Astrocyte (in vitro differentiated cells and primary cell): ENCODE results near the gene PCDHA5.

ENCODE experiments used
- EZH2 ChIP-seq: IDR thresholded peaks from 2 replicates; pipeline ENCODE4 v1.6.1; 2012; ENCODE audit warnings: mild to moderate bottlenecking, low read length, inconsistent platforms; ENCODE audit not compliant: insufficient read depth
- TF ChIP-seq, protein P1 (sequence below): IDR thresholded peaks from 2 replicates; pipeline ENCODE4 v1.5.1; 2011; ENCODE audit warnings: low read depth, mild to moderate bottlenecking, inconsistent platforms, low read length, moderate library complexity; ENCODE audit not compliant: insufficient read depth

DNA sequence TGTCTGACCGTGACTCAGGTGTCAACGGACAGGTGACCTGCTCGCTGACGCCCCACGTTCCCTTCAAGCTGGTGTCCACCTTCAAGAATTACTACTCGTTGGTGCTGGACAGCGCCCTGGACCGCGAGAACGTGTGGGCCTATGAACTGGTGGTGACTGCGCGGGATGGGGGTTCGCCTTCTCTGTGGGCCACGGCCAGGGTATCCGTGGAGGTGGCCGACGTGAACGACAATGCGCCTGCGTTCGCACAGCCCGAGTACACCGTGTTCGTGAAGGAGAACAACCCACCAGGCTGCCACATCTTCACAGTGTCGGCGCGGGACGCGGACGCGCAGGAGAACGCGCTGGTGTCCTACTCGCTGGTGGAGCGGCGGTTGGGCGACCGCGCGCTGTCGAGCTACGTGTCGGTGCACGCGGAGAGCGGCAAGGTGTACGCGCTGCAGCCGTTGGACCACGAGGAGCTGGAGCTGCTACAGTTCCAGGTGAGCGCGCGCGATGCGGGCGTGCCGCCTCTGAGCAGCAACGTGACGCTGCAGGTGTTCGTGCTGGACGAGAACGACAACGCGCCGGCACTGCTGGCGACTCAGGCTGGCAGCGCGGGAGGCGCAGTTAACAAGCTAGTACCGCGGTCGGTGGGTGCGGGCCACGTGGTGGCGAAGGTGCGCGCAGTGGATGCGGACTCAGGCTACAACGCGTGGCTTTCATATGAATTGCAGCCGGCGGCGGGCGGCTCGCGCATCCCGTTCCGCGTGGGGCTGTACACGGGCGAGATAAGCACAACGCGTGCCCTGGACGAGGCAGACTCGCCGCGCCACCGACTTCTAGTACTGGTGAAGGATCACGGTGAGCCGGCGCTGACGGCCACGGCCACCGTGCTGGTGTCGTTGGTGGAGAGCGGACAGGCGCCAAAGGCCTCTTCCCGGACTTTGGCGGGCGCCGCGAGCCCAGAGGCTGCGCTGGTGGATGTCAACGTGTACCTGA is 49.1 kb downstream of the PCDHA5 start:
- TF ChIP-seq, protein P1, sequence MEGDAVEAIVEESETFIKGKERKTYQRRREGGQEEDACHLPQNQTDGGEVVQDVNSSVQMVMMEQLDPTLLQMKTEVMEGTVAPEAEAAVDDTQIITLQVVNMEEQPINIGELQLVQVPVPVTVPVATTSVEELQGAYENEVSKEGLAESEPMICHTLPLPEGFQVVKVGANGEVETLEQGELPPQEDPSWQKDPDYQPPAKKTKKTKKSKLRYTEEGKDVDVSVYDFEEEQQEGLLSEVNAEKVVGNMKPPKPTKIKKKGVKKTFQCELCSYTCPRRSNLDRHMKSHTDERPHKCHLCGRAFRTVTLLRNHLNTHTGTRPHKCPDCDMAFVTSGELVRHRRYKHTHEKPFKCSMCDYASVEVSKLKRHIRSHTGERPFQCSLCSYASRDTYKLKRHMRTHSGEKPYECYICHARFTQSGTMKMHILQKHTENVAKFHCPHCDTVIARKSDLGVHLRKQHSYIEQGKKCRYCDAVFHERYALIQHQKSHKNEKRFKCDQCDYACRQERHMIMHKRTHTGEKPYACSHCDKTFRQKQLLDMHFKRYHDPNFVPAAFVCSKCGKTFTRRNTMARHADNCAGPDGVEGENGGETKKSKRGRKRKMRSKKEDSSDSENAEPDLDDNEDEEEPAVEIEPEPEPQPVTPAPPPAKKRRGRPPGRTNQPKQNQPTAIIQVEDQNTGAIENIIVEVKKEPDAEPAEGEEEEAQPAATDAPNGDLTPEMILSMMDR = no peak
- TF ChIP-seq EZH2 = no peak
